HT-29 (cell line): ENCODE data around the gene GLYAT. TPM values are rescaled to one million over a fixed set of nuclear protein-coding genes. Genes with fewer than 3 reads are reported as not detected.

ENCODE experiments used
- DNase-seq: peaks from one replicate; pipeline ENCODE4 v3.0.0-alpha.2; 2015; ENCODE audit warnings: low spot score
- total RNA-seq: library from RNA; depleted of rRNA; stranded (reverse); fragments of >200 nt; shearing (Covaris generic); gene quantifications from 2 replicates; pipeline ENCODE4 v1.2.3, GENCODE V29; 2014; rRNA removed

The GLYAT gene, protein sequence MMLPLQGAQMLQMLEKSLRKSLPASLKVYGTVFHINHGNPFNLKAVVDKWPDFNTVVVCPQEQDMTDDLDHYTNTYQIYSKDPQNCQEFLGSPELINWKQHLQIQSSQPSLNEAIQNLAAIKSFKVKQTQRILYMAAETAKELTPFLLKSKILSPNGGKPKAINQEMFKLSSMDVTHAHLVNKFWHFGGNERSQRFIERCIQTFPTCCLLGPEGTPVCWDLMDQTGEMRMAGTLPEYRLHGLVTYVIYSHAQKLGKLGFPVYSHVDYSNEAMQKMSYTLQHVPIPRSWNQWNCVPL
- not detected in 2 replicates for total RNA-seq

DNA sequence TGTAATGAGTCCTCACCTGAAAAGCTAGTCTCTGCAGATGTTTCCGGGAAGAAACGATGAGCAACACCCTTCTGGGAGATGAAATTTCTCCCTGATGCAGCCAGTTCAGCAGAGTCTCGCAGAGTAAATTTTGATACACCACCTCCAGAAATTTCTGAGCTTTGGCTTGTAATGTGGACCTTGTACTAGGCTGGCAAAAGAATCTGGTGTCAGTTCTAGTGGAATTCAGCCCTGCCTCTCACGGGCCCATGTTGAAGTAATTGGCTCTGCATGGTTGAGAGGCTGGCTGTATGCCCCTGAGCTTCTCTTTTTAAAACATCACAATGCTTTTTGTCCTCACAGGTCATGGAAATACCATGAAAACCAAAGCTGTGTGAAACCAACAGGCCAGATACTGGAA, at the start of gene GLYAT:
Gene GLYAT (minus strand): TSS at position 125 of the 400 bp plus-strand sequence. CDS start 7,447 bp downstream, outside the sequence.
- DNase-seq, result no peak

DNA sequence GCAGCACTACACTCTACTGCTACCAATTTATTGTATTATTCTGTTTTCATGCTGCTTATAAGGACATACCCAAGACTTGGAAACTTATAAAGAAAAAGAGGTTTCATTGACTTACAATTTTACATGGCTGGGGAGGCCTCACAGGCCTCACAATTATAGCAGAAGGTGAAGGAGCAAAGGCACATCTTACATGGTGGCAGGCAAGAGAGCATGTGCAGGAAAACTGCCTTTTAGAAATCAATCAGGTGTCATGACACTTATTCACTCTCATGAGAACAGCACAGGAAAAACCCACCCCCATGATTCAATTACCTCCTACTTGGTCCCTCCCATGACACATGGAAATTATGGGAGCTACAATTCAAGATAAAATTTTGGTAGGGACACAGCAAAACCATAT, 49.6 kb upstream of the GLYAT start:
- DNase-seq, result no peak

DNA sequence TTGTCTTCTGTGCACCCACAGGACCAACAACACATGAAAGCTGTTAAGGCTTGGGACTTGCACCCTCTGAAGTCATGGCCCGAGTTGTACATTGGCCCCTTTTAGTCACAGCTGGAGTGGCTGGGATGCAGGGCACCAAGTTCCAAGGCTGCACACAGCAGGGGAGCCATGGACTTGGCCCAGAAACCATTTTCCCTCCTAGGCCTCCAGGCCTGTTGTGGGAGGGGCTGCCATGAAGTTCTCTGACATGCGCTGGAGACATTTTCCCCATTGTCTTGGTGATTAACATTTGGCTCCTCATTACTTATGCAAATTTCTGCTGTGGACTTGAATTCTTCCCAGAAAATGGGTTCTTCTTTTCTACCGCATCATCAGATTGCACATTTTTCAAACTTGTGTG, 48.8 kb upstream of the GLYAT start:
- no peak for DNase-seq

DNA sequence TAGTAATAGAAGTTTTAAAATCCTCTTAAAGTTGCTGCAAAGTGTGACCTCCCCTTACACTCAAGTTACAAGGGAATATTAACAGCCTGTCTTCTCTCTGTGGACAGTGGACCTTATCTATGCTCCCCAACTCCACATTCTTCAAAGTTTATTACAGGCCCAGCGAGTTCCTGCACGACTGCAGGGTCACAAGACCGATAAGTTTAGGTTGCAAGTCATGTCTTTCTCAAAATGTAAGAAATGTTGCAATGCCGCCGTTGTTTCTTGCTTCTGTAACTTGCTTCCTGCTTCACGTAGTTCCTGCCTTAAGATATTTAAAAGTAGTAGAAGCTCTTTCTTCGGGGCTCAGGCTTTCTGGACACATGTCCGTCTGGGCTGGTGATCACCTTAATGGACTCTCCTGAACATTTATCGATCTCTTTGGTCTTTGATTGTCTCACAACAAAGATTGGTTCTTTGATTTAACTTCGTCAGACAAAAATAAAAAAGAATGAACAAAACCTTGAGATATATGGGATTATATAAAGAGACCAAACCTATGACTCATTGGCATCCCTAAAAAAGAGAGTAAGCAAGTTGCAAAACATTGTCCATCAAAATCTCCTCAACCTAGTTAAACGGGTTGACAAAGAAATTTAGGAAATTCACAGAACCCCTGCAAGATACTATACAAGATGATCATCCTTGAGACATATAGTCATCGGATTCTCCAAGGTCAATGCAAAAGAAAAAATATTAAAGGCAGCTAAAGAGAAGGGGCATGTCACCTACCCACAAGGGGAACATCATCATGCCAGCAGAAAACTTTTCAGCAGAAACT, 45.4 kb upstream of the GLYAT start:
- no peak for DNase-seq

DNA sequence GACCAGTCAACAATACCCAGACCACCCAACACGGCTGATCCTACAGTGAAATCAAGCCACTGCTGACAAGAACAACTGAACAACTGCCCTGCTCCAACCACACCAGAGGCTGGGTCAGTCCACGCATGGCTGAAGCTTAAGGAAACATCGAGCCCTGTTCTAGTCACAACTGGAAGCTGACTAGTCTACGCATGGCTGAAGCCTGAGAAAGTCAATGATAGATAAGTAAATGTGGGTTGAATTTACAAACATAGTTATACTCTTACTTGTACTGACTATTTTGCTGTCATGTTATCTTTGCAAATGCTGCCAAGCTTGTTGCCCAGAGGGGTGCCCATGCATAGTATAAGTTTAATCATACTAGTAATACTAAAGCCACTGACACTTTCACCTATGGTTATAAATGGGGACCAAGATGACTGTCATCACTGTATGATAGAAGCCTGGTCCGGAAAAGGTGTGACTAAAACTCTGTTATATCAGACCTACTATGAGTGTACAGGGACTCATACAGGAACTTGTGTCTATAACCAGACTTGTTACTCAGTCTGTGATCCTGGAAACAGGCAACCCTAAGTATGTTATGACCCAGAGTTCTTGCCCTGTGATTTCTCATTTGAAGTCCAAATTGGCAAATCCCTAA, 43.4 kb upstream of the GLYAT start:
- no peak for DNase-seq

DNA sequence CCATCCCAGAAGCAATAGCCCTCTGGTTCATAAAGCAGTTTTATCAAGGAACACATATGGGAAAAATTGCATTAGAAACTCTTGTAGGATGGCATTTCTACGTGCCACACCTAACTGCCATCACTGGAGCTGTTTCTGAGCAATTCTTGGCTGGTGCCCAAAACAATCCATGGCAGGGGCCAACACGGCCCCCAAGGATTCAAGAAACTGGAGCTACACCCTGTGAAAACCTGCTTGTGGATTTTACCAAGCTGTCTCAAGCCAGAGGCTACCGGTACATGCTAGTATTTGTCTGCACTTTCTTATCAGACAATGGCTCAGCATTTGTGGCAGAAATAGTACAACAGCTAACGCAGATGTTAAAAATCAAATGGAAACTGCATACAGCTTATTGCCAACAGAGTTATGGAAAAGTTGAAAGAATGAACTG, 42.4 kb upstream of the GLYAT start:
- no peak for DNase-seq

DNA sequence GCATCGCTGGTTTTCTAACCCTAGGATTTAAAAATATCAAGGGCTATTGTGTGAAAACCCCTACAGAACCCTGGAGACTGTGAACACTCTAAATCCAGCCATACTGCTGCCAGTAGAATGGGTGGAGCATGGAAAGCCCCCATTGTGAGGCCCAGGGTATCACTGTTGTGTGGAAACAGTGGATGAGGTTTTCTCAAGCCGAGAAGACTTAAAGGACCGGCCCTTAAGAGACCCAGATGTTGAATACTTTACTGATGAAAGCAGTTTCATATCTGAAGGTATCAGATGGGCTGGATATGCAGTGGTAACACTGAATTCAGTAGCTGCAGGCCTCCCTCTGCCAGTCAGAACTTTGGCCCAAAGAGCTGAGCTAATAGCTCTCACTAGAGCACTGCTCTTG, 41.6 kb upstream of the GLYAT start:
- no peak for DNase-seq

DNA sequence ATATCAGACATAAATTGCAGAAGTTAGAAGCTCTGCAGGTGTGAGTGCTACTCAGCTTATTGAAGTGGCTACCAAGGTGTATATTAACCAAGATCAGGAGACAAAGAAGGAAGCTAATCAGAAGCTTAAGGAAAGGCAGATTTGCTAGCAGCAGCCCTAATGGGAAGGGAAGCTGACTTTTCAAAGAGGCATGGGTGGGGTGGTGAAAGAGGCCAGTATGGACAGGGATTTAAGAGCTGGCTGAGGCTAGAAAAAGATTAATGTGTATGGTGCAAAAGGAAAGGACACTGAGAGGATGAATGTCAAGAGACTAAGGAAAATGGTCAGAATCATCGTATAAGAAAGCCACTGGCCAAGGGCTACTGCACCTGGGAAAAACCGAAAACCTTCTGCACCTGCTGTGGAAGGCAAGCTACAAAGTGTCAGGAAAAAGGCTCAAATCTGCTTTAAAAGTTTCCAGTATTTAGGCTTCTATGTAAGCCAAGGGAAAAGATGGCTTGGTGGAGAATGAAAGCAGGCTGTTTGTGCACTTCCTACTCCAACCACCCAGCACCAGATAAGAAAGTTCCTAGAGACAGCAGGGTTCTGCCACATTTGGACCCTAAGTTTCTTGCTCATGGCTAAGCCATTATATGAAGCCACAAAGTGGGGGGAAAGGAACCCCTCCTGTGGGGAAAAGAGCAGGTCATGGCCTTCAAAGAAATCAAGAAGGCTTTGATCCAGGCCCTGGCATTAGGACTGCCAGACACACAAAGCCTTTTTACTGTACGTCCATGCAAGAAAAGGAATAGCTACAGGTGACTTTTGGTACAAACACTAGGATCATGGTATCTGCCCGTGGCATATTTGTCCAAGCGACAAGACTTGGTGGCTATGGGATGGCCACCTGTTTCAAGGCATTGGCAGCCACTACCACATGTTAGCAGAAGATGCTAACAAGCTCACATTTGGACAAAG, 40.9 kb upstream of the GLYAT start:
- no peak for DNase-seq

DNA sequence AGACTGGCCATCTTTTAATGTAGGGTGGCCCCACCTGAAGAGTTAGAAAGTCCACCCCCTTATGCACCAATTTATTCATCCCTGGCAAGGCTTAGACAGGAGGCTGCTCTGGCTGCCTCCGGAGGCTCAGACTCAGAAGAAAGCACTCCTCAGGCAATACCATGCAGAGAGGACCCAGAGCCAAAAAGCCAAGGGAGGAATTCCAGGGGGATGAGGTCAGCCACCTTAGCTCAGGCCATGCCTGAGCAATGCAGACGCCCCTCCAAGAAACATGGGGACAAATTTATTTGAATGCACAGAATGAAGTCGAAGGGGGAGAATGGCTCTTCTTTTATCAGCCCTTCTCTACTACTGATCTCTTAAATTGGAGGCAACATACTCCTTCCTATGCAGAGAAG, 39.7 kb upstream of the GLYAT start:
- no peak for DNase-seq

DNA sequence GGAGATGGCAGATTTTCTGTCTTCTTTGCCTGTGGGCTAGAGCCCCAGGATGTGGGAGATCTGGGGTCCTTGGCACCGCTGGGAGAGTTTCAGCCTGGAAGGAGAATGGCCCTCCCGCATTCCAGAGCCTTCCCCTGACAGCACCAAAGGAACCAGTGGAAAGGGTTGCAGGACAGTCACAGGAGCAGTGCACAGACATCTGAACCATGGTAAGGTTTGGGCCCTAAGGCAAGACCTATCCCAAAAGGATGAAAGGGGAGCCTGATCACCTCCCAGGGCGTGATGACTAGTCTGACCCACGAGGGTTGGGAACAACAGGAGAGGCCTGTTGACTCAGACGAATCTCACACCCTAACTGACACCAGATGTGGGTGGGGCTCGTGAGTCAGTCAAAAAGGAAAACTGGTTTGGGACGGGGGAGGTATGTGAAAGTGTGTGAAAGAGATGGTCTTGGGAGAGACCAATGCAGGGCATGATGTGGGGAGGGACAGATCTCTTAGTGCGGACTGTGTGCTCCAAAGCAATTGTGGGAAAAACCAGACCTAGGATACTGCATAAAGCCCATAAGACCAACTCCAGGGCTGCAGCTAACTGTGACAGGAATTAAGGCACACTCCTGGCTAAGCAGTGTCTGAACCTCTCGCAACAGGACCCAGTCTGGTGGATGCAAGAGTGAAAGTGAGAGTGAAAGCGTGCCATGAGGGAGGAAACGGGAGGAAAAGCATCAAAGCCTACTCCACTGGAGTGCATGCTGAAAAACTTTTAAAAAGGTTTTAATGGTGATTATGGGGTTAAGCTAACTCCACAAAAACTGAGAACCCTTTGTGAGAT, 39.1 kb upstream of the GLYAT start:
- no peak for DNase-seq

DNA sequence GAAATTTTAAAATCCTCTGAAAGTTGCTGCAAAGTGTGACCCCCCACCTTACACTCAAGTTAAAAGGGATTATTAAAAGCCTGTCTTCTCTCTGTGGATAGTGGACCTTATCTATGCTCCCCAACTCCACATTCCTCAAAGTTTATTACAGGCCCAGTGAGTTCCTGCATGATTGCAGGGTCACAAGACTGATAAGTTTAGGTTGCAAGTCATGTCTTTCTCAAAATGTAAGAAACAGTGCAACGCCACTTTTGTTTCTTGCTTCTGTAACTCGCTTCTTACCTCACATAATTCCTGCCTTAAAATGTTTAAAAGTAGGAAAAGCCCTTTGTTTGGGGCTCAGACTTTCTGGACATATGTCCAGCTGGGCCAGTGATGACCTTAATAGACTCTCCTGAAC, 38.4 kb upstream of the GLYAT start:
- DNase-seq, result no peak

DNA sequence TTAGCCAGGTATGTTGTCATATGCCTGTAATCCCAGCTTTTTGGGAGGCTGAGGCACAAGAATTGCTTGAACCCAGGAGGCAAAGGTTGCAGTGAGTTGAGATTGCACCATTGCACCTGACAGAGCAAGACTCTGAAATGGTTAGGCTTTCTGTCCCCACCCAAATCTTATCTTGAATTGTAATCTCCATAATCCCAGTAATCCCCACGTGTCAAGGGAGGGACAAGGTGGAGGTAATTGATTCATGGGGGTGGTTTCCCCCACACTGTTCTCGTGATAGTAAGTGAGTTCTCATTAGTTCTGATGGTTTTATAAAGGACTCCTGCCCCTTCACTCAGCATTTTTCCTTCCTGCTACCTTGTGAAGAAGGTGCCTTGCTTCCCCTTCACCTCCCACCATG, 37.6 kb upstream of the GLYAT start:
- no peak for DNase-seq

DNA sequence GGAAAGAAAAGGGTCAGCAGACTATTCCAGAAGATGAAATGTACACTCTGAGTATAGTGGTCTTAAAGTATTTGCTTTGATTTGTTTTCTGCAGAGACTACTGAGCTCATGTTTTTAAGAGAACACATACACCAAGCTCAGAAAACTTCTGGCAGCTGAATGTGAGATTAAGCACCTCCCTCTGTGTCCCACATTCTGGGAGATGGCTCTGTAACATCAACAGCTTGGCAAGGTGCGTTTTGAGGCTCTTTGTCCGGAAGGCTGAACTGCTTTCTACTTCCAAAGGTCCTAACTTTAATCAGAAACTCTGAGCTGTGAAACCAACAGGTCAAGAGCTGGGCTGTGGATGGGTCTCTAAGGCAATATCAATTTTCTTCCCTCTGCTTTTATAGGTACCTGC, 36.4 kb upstream of the GLYAT start:
- no peak for DNase-seq

DNA sequence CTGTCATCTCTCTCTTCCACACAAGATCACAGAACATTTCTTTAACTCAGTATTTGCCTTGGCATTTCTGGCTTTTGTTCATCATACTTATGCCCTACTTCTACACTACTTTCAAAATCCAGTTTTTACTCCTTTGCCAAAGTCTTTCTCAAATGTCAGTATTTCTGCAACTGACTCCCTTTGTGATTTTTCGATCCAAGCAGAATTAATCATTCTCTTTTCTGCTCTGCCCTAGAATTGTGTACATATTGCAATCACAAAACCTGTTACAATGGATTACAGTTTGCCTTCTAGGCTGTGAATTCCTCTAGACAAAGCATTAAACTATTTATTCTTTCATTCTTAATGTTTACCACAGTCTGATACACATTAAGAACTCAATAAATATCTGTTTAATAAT, 33.3 kb upstream of the GLYAT start:
- no peak for DNase-seq

DNA sequence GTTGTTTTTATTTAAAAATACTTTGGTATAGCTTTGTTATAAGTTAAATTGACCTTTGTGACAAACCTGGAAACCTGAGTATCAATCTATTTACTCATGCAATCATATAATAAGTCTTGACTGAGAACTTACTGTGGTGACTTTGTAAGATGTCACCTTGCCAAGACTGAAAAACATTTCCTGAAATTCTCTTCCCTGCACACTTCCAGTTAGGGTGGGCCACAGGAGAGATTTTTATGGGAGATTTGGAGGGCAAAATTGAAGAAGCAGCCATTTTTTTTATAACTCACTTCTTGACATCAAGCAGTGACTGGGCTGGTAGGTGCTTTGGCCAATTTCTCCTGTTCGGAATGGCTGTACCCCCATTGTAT, 31.4 kb upstream of the GLYAT start:
- DNase-seq, result no peak

DNA sequence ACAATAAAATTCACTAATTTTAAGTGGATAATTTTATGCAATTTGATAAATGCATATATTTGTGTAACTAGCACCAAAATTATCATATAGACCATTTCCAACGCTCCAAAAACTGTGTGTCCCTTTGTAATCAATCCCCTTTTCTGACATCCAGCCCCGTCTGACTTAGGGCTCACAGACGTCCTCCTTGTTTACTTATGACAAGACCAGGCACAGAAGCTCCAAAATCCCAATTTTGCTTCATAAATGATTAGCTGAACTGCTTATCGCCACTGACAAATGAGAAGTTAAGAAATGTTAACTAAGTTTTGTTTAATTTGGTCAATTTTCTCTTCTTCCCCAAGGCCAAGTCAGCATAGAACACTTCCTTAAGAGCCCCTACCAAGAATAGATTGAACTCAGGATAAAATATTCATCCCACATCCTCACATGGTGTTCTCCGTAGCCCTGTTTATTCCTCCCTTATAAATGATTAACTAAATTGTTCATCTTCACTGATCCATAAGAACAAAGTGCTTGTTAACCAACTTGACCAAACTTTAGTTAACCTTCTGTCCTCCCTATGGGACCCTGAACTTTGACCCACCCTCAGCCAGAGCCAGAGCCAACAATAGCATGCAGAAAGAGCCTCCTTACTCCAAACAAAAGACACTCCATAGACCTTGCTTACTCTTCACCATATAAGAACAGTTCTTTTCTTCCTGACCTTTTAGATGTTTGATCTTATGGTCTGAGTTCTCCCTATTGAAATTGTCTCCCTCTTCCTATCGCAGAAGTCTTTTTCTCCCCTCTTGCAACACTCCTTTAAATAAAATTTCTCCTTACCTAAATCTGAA, 30.8 kb upstream of the GLYAT start:
- no peak for DNase-seq

DNA sequence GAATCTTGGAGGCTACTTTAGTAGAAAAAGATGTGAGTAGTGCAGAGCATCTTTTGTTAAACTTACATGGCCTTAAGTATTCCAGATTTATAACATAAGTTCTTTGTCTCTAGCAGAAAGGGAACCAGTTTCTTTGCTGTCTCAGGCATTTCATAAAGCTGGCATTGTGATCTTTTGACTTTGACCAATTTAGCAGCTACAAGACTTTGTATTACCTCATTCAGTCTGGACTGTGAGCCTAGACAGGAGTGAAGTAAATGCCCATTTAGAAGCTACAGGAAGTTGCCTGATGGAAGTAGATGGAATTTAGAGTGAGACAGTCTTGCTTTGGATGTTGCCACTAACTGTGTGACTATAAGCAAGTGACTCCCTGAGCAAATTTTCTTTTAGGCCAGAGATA, 25.7 kb upstream of the GLYAT start:
- DNase-seq, result no peak

DNA sequence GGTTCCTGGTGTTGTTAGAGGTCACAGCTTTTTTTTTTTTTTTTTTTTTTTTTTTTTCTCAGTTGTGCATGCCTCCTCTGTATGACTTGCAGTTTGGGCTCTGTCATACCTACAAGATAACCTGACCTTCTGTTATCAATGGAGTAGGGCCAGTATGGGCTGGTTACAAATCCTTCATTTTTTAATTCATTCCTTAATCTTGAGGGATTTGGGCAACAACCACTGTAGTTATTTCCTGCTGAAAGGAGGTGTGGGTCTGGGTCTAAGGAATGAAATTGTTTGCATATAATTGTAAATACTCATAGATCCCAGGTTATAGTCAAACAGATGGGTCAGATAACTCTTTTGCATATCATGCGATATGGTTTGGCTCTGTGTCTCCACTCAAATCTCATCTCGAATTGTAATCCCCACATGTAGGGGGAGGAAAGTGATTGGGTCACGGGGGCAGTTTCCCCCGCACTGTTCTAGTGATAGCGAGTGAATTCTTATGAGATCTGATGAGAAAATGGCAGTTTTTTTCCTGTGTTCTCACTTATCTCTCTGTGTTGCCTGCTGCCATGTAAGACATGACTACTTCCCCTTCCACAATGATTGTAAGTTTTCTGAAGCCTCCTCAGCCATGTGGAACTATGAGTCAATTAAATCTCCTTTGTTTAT, 14.1 kb upstream of the GLYAT start:
- DNase-seq, result no peak
